Tibial nerve (tissue), 4 donors: ENCODE measurements around the gene ARHGEF28. TPM values are rescaled to one million over a fixed set of nuclear protein-coding genes. Genes with fewer than 3 reads are reported as not detected.
A peak's percentile ranks its signal among the peaks of the same experiment; 100 is the strongest.

Source experiments
- DNase-seq, 2 donors: peaks; one replicate each; pipeline ENCODE4 v3.0.0-alpha.2; 2019; ENCODE audit warnings: low spot score in 2 of 2
- H3K27ac ChIP-seq, 4 donors: fragments of 200-600 bp; sonication (generic) in 3 of 4; one replicate each; pipeline ENCODE4 v1.5.1; 2017 to 2019; ENCODE audit warnings: mild to moderate bottlenecking in 1 of 4
- H3K27me3 ChIP-seq, 2 donors: fragments of 200-600 bp; sonication (generic) in 1 of 2; one replicate each; pipeline versions ENCODE4 v1.5.1 to v1.6.0; 2017 to 2019
- H3K36me3 ChIP-seq, 3 donors: fragments of 200-600 bp; sonication (generic); one replicate each; pipeline ENCODE4 v1.5.1; 2018 to 2019
- H3K4me1 ChIP-seq, 4 donors: fragments of 200-600 bp; sonication (generic) in 3 of 4; one replicate each; pipeline ENCODE4 v1.5.1; 2017 to 2019
- H3K4me3 ChIP-seq, 4 donors: fragments of 200-600 bp; sonication (generic) in 3 of 4; one replicate each; pipeline ENCODE4 v1.5.1; 2017 to 2019; ENCODE audit warnings: mild to moderate bottlenecking in 1 of 4, moderate library complexity in 1 of 4
- H3K9me3 ChIP-seq, 4 donors: fragments of 200-600 bp; sonication (generic) in 3 of 4; one replicate each; pipeline ENCODE4 v1.5.1; 2017 to 2019
- CTCF ChIP-seq, 5 experiments: fragments of 200-600 bp in 3 of 5; fragments of 450-650 bp in 2 of 5; sonication (generic) in 3 of 5; IDR thresholded peaks; one replicate each; pipeline ENCODE4 v1.5.1; 2016 to 2019; ENCODE audit warnings: antibody characterized with exemption in 5 of 5, mild to moderate bottlenecking in 3 of 5, moderate library complexity in 2 of 5
- EP300 ChIP-seq, 2 donors: sonication (generic); formaldehyde crosslinking; IDR thresholded peaks; one replicate each; pipeline ENCODE4 v1.6.1; 2017; ENCODE audit warnings: antibody characterized with exemption in 2 of 2, mild to moderate bottlenecking in 1 of 2
- POLR2A ChIP-seq, 2 donors: fragments of 450-650 bp; IDR thresholded peaks; one replicate each; pipeline ENCODE4 v1.6.1; 2017; ENCODE audit warnings: antibody characterized with exemption in 2 of 2, mild to moderate bottlenecking in 2 of 2, moderate library complexity in 2 of 2
- WGBS, 2 donors: methylation state at CpG; one replicate each; pipeline ENCODE4 v1.1.5; 2018; 5-methylcytosine and 5-hydroxymethylcytosine counted together
- total RNA-seq, 4 donors: library from RNA; depleted of rRNA; stranded (reverse); fragments of >200 nt; gene quantifications; one replicate each; pipeline ENCODE4 v1.1.0, GENCODE V29; 2016

ARHGEF28 gene
- total RNA-seq, 4 donors from 2014 or later, result 66.0 to 83.9 (median 72.5) TPM

GRCh38 chr5:73922224-73922623, 296.2 kb downstream of the ARHGEF28 start:
- Histone ChIP-seq H3K36me3 (peaks cover 0 to 5% (median 0%) of the 10 kb centered on the region in 3 donors), H3K27me3 (no peaks in the 10 kb centered on the region), H3K4me1 (peaks cover 0 to 16% (median 4%) of the 10 kb centered on the region in 4 donors), H3K9me3 (no peaks in the 10 kb centered on the region), H3K4me3 (no peak overlapping the region), H3K27ac (no peak overlapping the region)
- DNase-seq, result no peak
- TF ChIP-seq POLR2A (IDR thresholded peaks at IDR 0.05), result no peak
- no peak for TF ChIP-seq CTCF (IDR thresholded peaks at IDR 0.05)
- 93 to 97% methylated on average over 3 of the region's 3 CpGs for WGBS, 2 donors

GRCh38 chr5:73922875-73923557, 297.0 kb downstream of the ARHGEF28 start:
- Histone ChIP-seq H3K9me3 (no peaks in the 10 kb centered on the region), H3K27ac (no peak overlapping the region), H3K27me3 (no peaks in the 10 kb centered on the region), H3K4me3 (no peak overlapping the region), H3K4me1 (peaks cover 0 to 8% (median under 1%) of the 10 kb centered on the region in 4 donors), H3K36me3 (peaks cover 0 to 5% (median 0%) of the 10 kb centered on the region in 3 donors)
- WGBS, 2 donors, result 86 to 90% methylated on average over 7 of the region's 7 CpGs
- DNase-seq, result no peak
- no peak for TF ChIP-seq CTCF (IDR thresholded peaks at IDR 0.05)
- no peak for TF ChIP-seq EP300 (IDR thresholded peaks at IDR 0.05)
- no peak for TF ChIP-seq POLR2A (IDR thresholded peaks at IDR 0.05)

GRCh38 chr5:73928476-73929070, 302.6 kb downstream of the ARHGEF28 start:
- TF ChIP-seq POLR2A (IDR thresholded peaks at IDR 0.05) (no peak), CTCF (IDR thresholded peaks at IDR 0.05) (no peak), EP300 (IDR thresholded peaks at IDR 0.05) (no peak)
- WGBS, 2 donors, result 78 to 88% methylated on average over 7 of the region's 7 CpGs
- Histone ChIP-seq H3K27ac (no peak overlapping the region), H3K36me3 (no peaks in the 10 kb centered on the region), H3K27me3 (no peaks in the 10 kb centered on the region), H3K4me1 (no peaks in the 10 kb centered on the region), H3K9me3 (no peaks in the 10 kb centered on the region), H3K4me3 (no peak overlapping the region)
- no peak for DNase-seq

- Histone ChIP-seq H3K4me1 (peaks cover 0 to 32% (median 5%) of the 10 kb centered on the region in 4 donors), H3K36me3 (no peaks in the 10 kb centered on the region), H3K27ac (no peak overlapping the region), H3K27me3 (no peaks in the 10 kb centered on the region), H3K4me3 (no peak overlapping the region), H3K9me3 (no peaks in the 10 kb centered on the region)
- DNase-seq, result no peak
- TF ChIP-seq CTCF (IDR thresholded peaks at IDR 0.05) (no peak), POLR2A (IDR thresholded peaks at IDR 0.05) (no peak), EP300 (IDR thresholded peaks at IDR 0.05) (no peak)
- 67 to 72% methylated on average over 4 of the region's 4 CpGs for WGBS, 2 donors
Observed at GRCh38 chr5:73935719-73936118, 309.7 kb downstream of the ARHGEF28 start.

GRCh38 chr5:73938280-73938937, 312.4 kb downstream of the ARHGEF28 start:
- peak overlapping the region in 2 of 4 donors; percentile 57 to 73 for H3K27ac ChIP-seq
- peaks cover 0 to 39% (median 5%) of the 10 kb centered on the region in 4 donors for H3K4me1 ChIP-seq
- H3K27me3 ChIP-seq, result no peaks in the 10 kb centered on the region
- no peak for TF ChIP-seq POLR2A (IDR thresholded peaks at IDR 0.05)
- no peak for TF ChIP-seq EP300 (IDR thresholded peaks at IDR 0.05)
- no peak for TF ChIP-seq CTCF (IDR thresholded peaks at IDR 0.05)
- no peak overlapping the region for H3K4me3 ChIP-seq
- H3K36me3 ChIP-seq, result peaks cover 0 to 21% (median 0%) of the 10 kb centered on the region in 3 donors
- no peak for DNase-seq
- WGBS, 2 donors, result 30 to 52% methylated on average over 5 of the region's 5 CpGs
- peaks cover 0 to 11% (median 0%) of the 10 kb centered on the region in 4 donors for H3K9me3 ChIP-seq
